H1 (cell line): ENCODE results near the gene KCNQ2. TPM values are rescaled to one million over a fixed set of nuclear protein-coding genes. Genes with fewer than 3 reads are reported as not detected.

Experiments
- CTCF ChIA-PET: fragments of 300-600 bp; sonication (Branson Sonifier 250); formaldehyde crosslinking; loops from one replicate; lab custom pipeline; 2021; ENCODE audit not compliant: partially characterized antibody; lab: Charles Lee
- POLR2A ChIA-PET: fragments of 300-600 bp; sonication (Branson Sonifier 250); formaldehyde crosslinking; loops from one replicate; lab custom pipeline; 2021; ENCODE audit warnings: inconsistent platforms; ENCODE audit not compliant: partially characterized antibody; lab: Charles Lee
- DNase-seq, 2 experiments: peaks; one replicate each; pipeline versions ENCODE4 v3.0.0 to v3.0.0-alpha.2; 2010 to 2022; ENCODE audit warnings: low spot score in 2 of 2, low read depth in 1 of 2, mixed read lengths in 1 of 2
- FAIRE-seq: peaks from 2 replicates; lab custom pipeline; 2011; peaks lifted over from hg19 to GRCh38; lab: Jason Lieb, UNC
- H2AFZ ChIP-seq: 2 replicates; pipeline ENCODE4 v1.8.1; 2012; ENCODE audit warnings: low read length, inconsistent platforms
- H2AK5ac ChIP-seq: 2 replicates; pipeline ENCODE4 v1.6.1; 2013; ENCODE audit warnings: low read depth, low read length
- H2BK120ac ChIP-seq: replicated peaks from 2 replicates; pipeline ENCODE3; 2013; ENCODE audit warnings: low read depth, low read length, inconsistent platforms
- H2BK12ac ChIP-seq: 2 replicates; pipeline ENCODE4 v1.6.1; 2013; ENCODE audit warnings: low read depth, low read length
- H2BK15ac ChIP-seq: 2 replicates; pipeline ENCODE4 v1.6.1; 2013; ENCODE audit warnings: low read length
- H2BK20ac ChIP-seq: 2 replicates; pipeline ENCODE4 v1.6.1; 2013; ENCODE audit warnings: low read length
- H2BK5ac ChIP-seq: 2 replicates; pipeline ENCODE4 v1.6.1; 2013; ENCODE audit warnings: low read depth, low read length
- H3K14ac ChIP-seq: 2 replicates; pipeline ENCODE4 v1.6.1; 2013; ENCODE audit warnings: inconsistent platforms; ENCODE audit not compliant: insufficient read length
- H3K18ac ChIP-seq: 2 replicates; pipeline ENCODE4 v1.6.1; 2013; ENCODE audit warnings: low read length; ENCODE audit errors: extremely low read depth
- H3K23ac ChIP-seq: 2 replicates; pipeline ENCODE4 v1.6.1; 2013; ENCODE audit warnings: inconsistent platforms; ENCODE audit not compliant: insufficient read length
- H3K23me2 ChIP-seq: 2 replicates; pipeline ENCODE4 v1.6.1; 2013; ENCODE audit warnings: low read depth, low read length
- H3K27ac ChIP-seq: 2 replicates; pipeline ENCODE4 v1.6.1; 2011; ENCODE audit warnings: low read depth, low read length, inconsistent platforms
- H3K27me3 ChIP-seq, 4 experiments: replicated peaks in 1 of 4; 1 replicate in 1 of 4; 2 replicates in 3 of 4; pipeline versions ENCODE4 v1.6.1 to v1.8.1; 2011 to 2013; ENCODE audit warnings: low read length in 3 of 4, mild to moderate bottlenecking in 3 of 4, inconsistent platforms in 2 of 4, mixed read lengths in 2 of 4, moderate library complexity in 1 of 4; ENCODE audit not compliant: control insufficient read depth in 3 of 4, insufficient read depth in 3 of 4; ENCODE audit errors: extremely low read depth in 1 of 4
- H3K36me3 ChIP-seq, 4 experiments: 2 replicates each; pipeline versions ENCODE4 v1.6.1 to v1.8.1; 2011 to 2013; ENCODE audit warnings: mild to moderate bottlenecking in 4 of 4, low read length in 3 of 4, moderate library complexity in 2 of 4, control low read depth in 1 of 4, inconsistent platforms in 1 of 4; ENCODE audit not compliant: insufficient read depth in 4 of 4, control insufficient read depth in 2 of 4
- H3K4ac ChIP-seq: replicated peaks from 2 replicates; pipeline ENCODE3; 2013; ENCODE audit warnings: low read length, low read depth, mixed read lengths, inconsistent platforms; ENCODE audit not compliant: insufficient read length
- H3K4me1 ChIP-seq, 4 experiments: replicated peaks in 1 of 4; 1 replicate in 1 of 4; 2 replicates in 3 of 4; pipeline versions ENCODE4 v1.6.1 to v1.8.1; 2011 to 2013; ENCODE audit warnings: low read length in 3 of 4, inconsistent platforms in 2 of 4, mixed read lengths in 1 of 4; ENCODE audit not compliant: insufficient read depth in 4 of 4, control insufficient read depth in 3 of 4
- H3K4me2 ChIP-seq, 2 experiments: 2 replicates each; pipeline versions ENCODE4 v1.6.1 to v1.8.1; 2011 to 2013; ENCODE audit warnings: low read depth in 2 of 2, low read length in 2 of 2, control low read depth in 1 of 2, inconsistent platforms in 1 of 2, mild to moderate bottlenecking in 1 of 2; ENCODE audit not compliant: insufficient read depth in 1 of 2
- H3K4me3 ChIP-seq, 4 experiments: fragments of 200-600, 300-600 bp in 1 of 4; sonication (generic), shearing (Covaris generic), sonication (Bioruptor Twin) in 1 of 4; 2 replicates each; pipeline versions ENCODE4 v1.5.1 to v1.8.1; 2011 to 2016; ENCODE audit warnings: low read length in 4 of 4, low read depth in 3 of 4, control low read depth in 2 of 4, inconsistent platforms in 2 of 4, mild to moderate bottlenecking in 2 of 4, mixed read lengths in 1 of 4, moderate library complexity in 1 of 4; ENCODE audit not compliant: insufficient read depth in 2 of 4; ENCODE audit errors: extremely low read depth in 1 of 4
- H3K56ac ChIP-seq: replicated peaks from 2 replicates; pipeline ENCODE3; 2013; ENCODE audit warnings: low read depth, mild to moderate bottlenecking, mixed read lengths, low read length, inconsistent platforms; ENCODE audit not compliant: insufficient read length
- H3K79me1 ChIP-seq: 2 replicates; pipeline ENCODE4 v1.6.1; 2013; ENCODE audit warnings: low read depth, low read length, control low read depth
- H3K79me2 ChIP-seq, 2 experiments: 2 replicates each; pipeline versions ENCODE4 v1.6.1 to v1.8.1; 2012 to 2013; ENCODE audit warnings: low read length in 2 of 2, mild to moderate bottlenecking in 2 of 2, inconsistent platforms in 1 of 2; ENCODE audit not compliant: insufficient read depth in 2 of 2, control insufficient read depth in 1 of 2
- H3K9ac ChIP-seq, 4 experiments: replicated peaks in 1 of 4; 1 replicate in 1 of 4; 2 replicates in 3 of 4; pipeline versions ENCODE4 v1.6.1 to v1.8.1; 2011 to 2013; ENCODE audit warnings: low read depth in 3 of 4, low read length in 3 of 4, control low read depth in 2 of 4, mild to moderate bottlenecking in 2 of 4, moderate library complexity in 2 of 4, inconsistent platforms in 1 of 4; ENCODE audit errors: extremely low read depth in 1 of 4
- H3K9me3 ChIP-seq, 2 experiments: 2 replicates each; pipeline versions ENCODE4 v1.6.1 to v1.8.1; 2012 to 2013; ENCODE audit warnings: mild to moderate bottlenecking in 2 of 2, moderate library complexity in 2 of 2, control low read depth in 1 of 2, inconsistent platforms in 1 of 2, low read depth in 1 of 2, low read length in 1 of 2, mixed read lengths in 1 of 2; ENCODE audit not compliant: insufficient read depth in 2 of 2
- H4K20me1 ChIP-seq, 2 experiments: replicated peaks in 1 of 2; 2 replicates each; pipeline versions ENCODE3 to v1.8.1; 2011 to 2013; ENCODE audit warnings: inconsistent platforms in 2 of 2, low read length in 2 of 2, mild to moderate bottlenecking in 1 of 2; ENCODE audit not compliant: insufficient read depth in 2 of 2, control insufficient read depth in 1 of 2
- H4K5ac ChIP-seq: 2 replicates; pipeline ENCODE4 v1.6.1; 2013; ENCODE audit warnings: low read length, low read depth, mixed read lengths, inconsistent platforms; ENCODE audit not compliant: insufficient read length
- H4K8ac ChIP-seq: 2 replicates; pipeline ENCODE4 v1.8.0; 2013; ENCODE audit warnings: mild to moderate bottlenecking, moderate library complexity, low read length, inconsistent platforms; ENCODE audit not compliant: insufficient read depth; ENCODE audit errors: extremely low read depth
- H4K91ac ChIP-seq: replicated peaks from 2 replicates; pipeline ENCODE3; 2013; ENCODE audit warnings: low read length, mixed read lengths, inconsistent platforms; ENCODE audit not compliant: insufficient read length
- CBX5 ChIP-seq: fragments of 300-800, 300-1000 bp; sonication (generic); IDR thresholded peaks from 2 replicates; pipeline ENCODE4 v1.7.1; 2016; ENCODE audit warnings: antibody characterized with exemption, low read length, low read depth
- E2F6 ChIP-seq: IDR thresholded peaks from 2 replicates; pipeline ENCODE4 v1.6.1; 2012; ENCODE audit warnings: inconsistent platforms
- GABPA ChIP-seq: IDR thresholded peaks from 2 replicates; pipeline ENCODE4 v1.6.1; 2011; ENCODE audit warnings: mild to moderate bottlenecking, low read length, moderate library complexity, borderline replicate concordance; ENCODE audit not compliant: insufficient read depth
- JUN ChIP-seq: IDR thresholded peaks from 2 replicates; pipeline ENCODE4 v1.6.1; 2011; ENCODE audit warnings: low read depth, mild to moderate bottlenecking, improper control_type of control experiment, low read length
- KDM1A ChIP-seq: fragments of 200-600, 300-600 bp; sonication (generic); IDR thresholded peaks from 2 replicates; pipeline ENCODE4 v1.7.1; 2016; ENCODE audit warnings: mild to moderate bottlenecking, low read length, borderline replicate concordance
- NANOG ChIP-seq: IDR thresholded peaks from 2 replicates; pipeline ENCODE4 v1.6.1; 2011; ENCODE audit warnings: low read length, low read depth, mild to moderate bottlenecking, inconsistent platforms; ENCODE audit not compliant: insufficient read depth, poor library complexity, severe bottlenecking
- POLR2A ChIP-seq, 2 experiments: IDR thresholded peaks; 1 replicate in 1 of 2; 2 replicates in 1 of 2; pipeline ENCODE4 v1.6.1; 2011; ENCODE audit warnings: low read depth in 2 of 2, low read length in 2 of 2, mild to moderate bottlenecking in 2 of 2; ENCODE audit errors: control extremely low read depth in 1 of 2
- RBBP5 ChIP-seq: IDR thresholded peaks from 2 replicates; pipeline ENCODE4 v1.7.1; 2012; ENCODE audit warnings: low read depth, mild to moderate bottlenecking, inconsistent platforms, low read length, moderate library complexity, borderline replicate concordance
- SIRT6 ChIP-seq: IDR thresholded peaks from one replicate; pipeline ENCODE4 v1.7.1; 2012; ENCODE audit warnings: low read length, inconsistent platforms
- SP2 ChIP-seq: IDR thresholded peaks from 2 replicates; pipeline ENCODE4 v1.6.1; 2012; ENCODE audit warnings: mild to moderate bottlenecking, low read length, inconsistent platforms
- SRF ChIP-seq: IDR thresholded peaks from 2 replicates; pipeline ENCODE4 v1.6.1; 2011; ENCODE audit warnings: mild to moderate bottlenecking, low read depth, low read length, moderate library complexity
- TCF12 ChIP-seq: IDR thresholded peaks from 2 replicates; pipeline ENCODE4 v1.6.1; 2011; ENCODE audit warnings: low read depth, mild to moderate bottlenecking, low read length
- USF2 ChIP-seq: IDR thresholded peaks from 2 replicates; pipeline ENCODE4 v1.6.1; 2011; ENCODE audit warnings: low read length, improper control_type of control experiment
- WGBS, 2 experiments: shearing (Covaris generic) in 1 of 2; methylation state at CpG; one replicate each; pipeline versions ENCODE4 v1.1.6 to v1.1.7; 2013 to 2015; ENCODE audit warnings: low lambda C conversion rate in 2 of 2, mixed read lengths in 2 of 2, inconsistent platforms in 1 of 2, low coverage in 1 of 2, missing lambda C conversion rate in 1 of 2; ENCODE audit not compliant: insufficient replicate concordance in 2 of 2, insufficient coverage in 1 of 2, insufficient read length in 1 of 2; ENCODE audit errors: extremely low coverage in 1 of 2, missing lambda C conversion rate in 1 of 2; 5-methylcytosine and 5-hydroxymethylcytosine counted together
- polyA plus RNA-seq, 7 experiments: library from polyadenylated mRNA; depleted of rRNA in 3 of 7; stranded (reverse) in 5 of 7; unstranded in 2 of 7; fragments of >200 nt in 5 of 7; fragments of 200-250 nt in 2 of 7; gene quantifications; 1 replicate in 5 of 7; 2 replicates in 1 of 7; 4 replicates in 1 of 7; pipeline versions ENCODE4 v1.2.1 to v1.2.3, GENCODE V29; 2011 to 2013; ENCODE audit warnings: missing spikeins in 2 of 7, mixed read lengths in 2 of 7
- total RNA-seq: library from RNA; stranded (reverse); fragmentation: NEBNext Ultra II Directional; extraction: Animal tissue kit (Norgen Biotek cat#: 25700); gene quantifications from 2 replicates; pipeline ENCODE4 v1.2.1, GENCODE V29; 2021

KCNQ2 gene
- total and polyA plus RNA-seq, 2 of the 8 experiments (the other 6 are each of a cell fraction or from before 2014, with no cell fraction given): 82.6 to 243 TPM

GRCh38 chr20:63418617-63419016, 53.8 kb downstream of the KCNQ2 start:
- Histone ChIP-seq H3K4me2 (no peak overlapping the region), H3K79me1 (no peaks in the 10 kb centered on the region), H2BK15ac (no peak overlapping the region), H3K27ac (no peak overlapping the region), H3K14ac (no peak overlapping the region), H3K23me2 (no peaks in the 10 kb centered on the region), H3K27me3 (no peaks in the 10 kb centered on the region; a peak in 1 of 7 replicates), H4K20me1 (no peaks in the 10 kb centered on the region), H4K5ac (no peak overlapping the region), H4K8ac (peak overlapping the region; percentile 21; the same call in 1 of the 2 replicates), H4K91ac (no peak overlapping the region), H2AFZ (no peak overlapping the region), H3K18ac (no peak overlapping the region), H2BK20ac (no peak overlapping the region), H3K9ac (no peak overlapping the region), H3K4ac (no peak overlapping the region), H3K79me2 (no peaks in the 10 kb centered on the region), H3K23ac (no peak overlapping the region), H2BK120ac (no peak overlapping the region), H3K36me3 (no peaks in the 10 kb centered on the region), H3K4me1 (peaks cover 0 to 11% (median 1%) of the 10 kb centered on the region in 4 experiments; a peak in 4 of 7 replicates), H2AK5ac (no peak overlapping the region), H3K9me3 (no peaks in the 10 kb centered on the region), H3K56ac (no peak overlapping the region), H3K4me3 (no peak overlapping the region), H2BK12ac (no peak overlapping the region), H2BK5ac (no peak overlapping the region)
- no peak for DNase-seq
- WGBS, 2 experiments: 94% methylated on average over 14 of the region's 16 CpGs; no CpG with 5 or more reads in 1 of the 2 experiments
- CTCF ChIA-PET: interaction anchor here (0.6 to 1.6 kb wide), 2 partner anchors 14 to 110 kb away, joined by 3 to 5 read pairs; no protein-coding TSS in a partner anchor
- POLR2A ChIA-PET: interaction anchor here (1.1 to 1.3 kb wide), 2 partner anchors 8 to 12 kb away, joined by 3 read pairs; no protein-coding TSS in a partner anchor
- no peak for FAIRE-seq
- TF ChIP-seq NANOG (no peak), SRF (no peak), KDM1A (no peak), POLR2A (IDR thresholded peaks at IDR 0.05; ENCODE audit: control extremely low read depth in 1 of 2, low read depth in 2 of 2, low read length in 2 of 2) (no peak), USF2 (no peak), RBBP5 (no peak), CBX5 (no peak), GABPA (no peak), SP2 (no peak), JUN (no peak), SIRT6 (no peak), TCF12 (no peak), E2F6 (no peak)
